GOT3 (cell line): Measurements from ENCODE around the gene LCMT1.

Experiments used
- DNase-seq: peaks from one replicate; lab custom pipeline; 2025; ENCODE audit warnings: mixed read lengths; lab: John Stamatoyannopoulos, UW

Gene LCMT1

DNA sequence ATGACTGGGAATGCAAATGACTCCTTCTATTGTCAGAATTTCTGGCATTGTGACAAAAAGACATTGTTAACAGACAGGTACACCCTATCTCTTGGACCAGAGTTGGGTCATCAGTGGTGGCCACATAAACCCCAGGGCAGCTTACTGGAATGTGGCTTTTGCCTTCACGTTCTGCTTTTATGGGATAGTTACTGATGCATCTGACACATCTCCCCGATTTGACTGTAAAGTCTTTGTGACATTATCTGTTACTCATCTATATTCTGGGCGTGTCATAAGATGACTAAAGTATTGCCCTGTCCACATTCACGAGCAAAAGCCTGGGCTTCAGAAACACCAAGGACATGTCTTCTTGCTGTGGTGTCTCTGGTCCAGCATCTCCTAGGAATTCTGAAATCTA lies 86.5 kb downstream of the LCMT1 start:
- DNase-seq: no peak

- DNase-seq: no peak
Measured at GRCh38 chr16:25199457-25199856, 87.9 kb downstream of the LCMT1 start.

- no peak for DNase-seq
Measured at GRCh38 chr16:25210758-25211157, 99.2 kb downstream of the LCMT1 start.

DNA sequence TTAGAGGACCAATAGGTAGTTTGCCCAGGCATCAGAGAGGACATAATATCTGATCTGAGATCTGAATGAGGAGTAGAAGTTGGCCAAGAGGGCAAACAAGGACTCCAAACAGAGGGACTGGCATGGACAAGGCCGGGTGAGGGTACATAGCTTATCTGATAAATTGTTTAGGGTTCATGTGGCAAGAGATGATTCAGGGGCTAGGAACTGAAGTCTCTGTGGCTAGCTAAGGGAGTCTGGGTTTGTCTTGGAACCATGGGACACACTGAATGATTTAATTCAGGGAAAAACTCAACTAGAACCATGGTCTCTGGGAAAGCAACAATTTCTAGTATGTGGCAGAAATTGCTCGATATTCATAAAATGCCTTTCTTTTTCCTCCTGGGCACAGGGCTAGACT lies 101.1 kb downstream of the LCMT1 start:
- DNase-seq: no peak

- no peak for DNase-seq
Measured at GRCh38 chr16:25213709-25214397, 102.3 kb downstream of the LCMT1 start.

GRCh38 chr16:25217112-25217511 lies 105.6 kb downstream of the LCMT1 start:
- DNase-seq: no peak

DNA sequence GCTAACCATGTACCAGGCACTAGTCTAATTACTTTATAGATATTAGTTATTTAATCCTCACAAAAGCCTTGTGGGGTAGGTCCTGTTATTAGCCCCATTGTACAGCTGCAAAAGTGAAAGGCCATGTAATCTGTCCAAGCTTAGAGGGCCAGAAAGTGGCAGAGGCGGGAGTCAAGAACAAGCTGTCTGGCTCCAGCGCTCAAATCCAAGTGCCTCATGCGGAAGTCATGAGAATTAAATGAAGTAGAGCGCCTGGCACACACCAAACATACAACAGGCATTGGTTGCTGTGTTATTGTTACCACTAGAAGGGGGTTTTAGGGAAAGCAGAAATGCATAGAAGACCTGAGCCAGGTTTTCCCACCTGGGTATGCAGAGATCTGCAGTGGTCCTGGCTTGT lies 106.4 kb downstream of the LCMT1 start:
- no peak for DNase-seq

DNA sequence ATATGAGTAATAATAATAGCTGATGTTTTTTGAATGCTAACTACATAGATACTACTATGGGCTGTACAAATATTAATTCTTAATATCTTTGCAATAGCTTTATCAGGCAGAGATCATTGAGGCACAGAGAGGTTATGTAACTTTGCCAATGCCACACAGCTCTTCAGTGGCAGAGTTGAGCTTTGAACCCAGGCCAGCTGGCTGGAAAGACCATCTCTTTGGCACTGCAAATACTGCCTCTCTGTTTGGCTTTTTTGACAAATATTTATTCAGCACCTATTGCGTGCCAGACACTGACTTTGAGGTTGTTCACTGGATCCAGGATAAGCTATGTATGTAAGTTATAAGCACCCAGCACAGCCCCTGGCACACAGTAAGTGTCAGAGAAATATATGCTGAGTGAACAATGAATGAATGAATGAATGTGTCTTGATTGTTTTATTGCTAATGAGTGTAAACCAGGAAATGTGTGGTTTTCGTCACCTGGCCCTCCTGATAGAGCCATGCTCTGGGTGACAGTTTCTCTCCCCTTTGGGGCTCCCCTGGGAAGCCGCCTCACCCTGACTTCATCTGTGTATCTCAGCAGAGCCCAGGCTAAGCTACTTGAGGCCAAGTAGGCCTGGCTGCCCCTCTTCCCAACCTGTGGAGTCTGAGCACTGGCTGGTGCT lies 107.7 kb downstream of the LCMT1 start:
- no peak for DNase-seq

DNA sequence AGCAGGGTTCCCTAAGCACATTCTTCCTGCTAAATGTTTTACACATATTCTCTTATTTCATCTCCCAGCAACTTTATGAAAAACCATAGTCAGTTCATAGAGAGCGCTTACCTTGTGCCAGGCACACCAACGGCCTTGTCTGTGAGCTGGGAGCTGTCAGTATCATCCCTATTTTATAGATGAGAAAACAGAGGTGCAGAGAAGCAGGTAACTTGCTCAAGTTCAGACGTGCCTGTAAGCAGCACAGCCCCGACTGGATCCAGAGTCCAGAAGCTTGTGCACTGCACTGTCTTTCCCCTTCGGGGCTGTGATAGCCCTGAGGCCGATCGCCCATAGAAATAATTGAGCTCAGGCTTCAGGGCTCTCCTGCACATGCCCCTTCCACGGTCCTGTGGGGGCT lies 111.4 kb downstream of the LCMT1 start:
- no peak for DNase-seq

GRCh38 chr16:25223964-25224363 lies 112.4 kb downstream of the LCMT1 start:
- DNase-seq: no peak

DNA sequence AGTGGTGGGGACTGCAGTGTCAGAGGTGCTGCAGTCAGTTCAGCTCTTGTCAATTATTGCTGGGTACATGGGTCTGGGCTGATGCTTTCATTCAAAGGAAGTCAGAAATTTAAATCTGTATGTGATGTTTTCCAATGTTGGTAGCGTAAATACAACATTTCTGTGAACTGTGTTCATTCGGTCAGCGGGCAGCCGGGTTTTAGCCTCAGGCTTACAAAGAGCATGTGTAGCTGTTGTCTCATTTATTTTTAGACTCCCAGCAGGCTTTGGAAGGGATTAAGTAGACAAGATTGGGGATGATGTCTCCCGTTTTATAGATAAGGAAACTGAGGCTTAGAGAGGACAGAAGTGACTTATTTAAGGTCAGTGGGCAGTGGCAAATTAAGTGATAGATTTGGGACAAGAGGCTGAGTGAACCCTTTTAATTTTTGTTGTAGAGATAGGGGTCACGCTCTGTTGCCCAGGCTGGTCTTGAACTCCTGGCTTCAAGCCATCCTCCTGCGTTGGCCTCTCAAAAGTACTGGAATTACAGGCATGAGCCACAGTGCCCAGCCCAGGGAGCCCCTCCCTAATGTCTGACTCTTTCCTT lies 113.3 kb downstream of the LCMT1 start:
- no peak for DNase-seq
